COLO829 (cell line): Measurements from ENCODE around the gene LRRC36.

Experiments used
- DNase-seq: peaks from one replicate; pipeline ENCODE4 v3.0.0; 2012; ENCODE audit warnings: low spot score

LRRC36 gene

DNA sequence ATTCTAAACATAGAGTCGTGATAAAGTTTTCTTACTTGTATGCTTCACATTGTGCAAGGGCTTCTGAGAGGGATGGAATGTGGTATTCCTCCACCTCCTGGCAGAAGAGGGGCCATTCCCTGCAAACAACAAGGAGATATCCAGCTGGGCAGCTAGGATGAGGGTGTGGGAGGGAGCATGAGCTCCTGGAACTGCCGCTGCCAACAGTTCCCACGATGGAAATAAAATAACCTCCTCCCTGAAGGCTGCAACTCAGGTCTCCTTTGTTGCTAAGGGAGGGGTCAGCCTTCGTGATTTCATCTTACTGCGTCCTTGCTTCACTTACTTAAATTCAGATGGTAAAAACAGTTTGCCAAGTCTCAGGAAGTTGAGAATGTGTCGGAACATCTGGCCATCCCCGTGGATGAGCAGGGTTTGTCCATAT, 31.7 kb upstream of the LRRC36 start:
- DNase-seq, result no peak

- peak; percentile 34 for DNase-seq
Observed at GRCh38 chr16:67296420-67296819, 30.2 kb upstream of the LRRC36 start.

DNA sequence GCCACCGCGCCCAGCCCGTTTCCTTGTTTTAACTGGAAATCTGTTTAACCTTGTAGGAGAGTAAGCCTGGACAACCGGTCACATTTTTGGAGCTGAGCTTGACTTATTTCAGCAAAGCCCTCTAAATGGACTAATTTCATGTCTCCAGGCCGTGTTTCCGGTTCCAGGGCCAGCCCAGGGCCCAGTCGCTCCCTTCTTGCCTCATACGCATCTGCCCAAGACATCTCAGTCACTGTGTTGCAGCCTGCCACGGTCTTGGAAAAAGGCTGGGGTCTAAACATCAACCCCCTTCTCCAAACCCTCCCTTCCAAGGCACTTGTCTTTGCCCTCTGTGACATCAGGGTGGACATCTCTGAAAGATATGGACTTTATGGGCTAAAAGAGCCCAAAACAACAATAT, 28.3 kb upstream of the LRRC36 start:
- no peak for DNase-seq

- DNase-seq, result no peak
Observed at GRCh38 chr16:67299269-67299668, 27.3 kb upstream of the LRRC36 start.

DNA sequence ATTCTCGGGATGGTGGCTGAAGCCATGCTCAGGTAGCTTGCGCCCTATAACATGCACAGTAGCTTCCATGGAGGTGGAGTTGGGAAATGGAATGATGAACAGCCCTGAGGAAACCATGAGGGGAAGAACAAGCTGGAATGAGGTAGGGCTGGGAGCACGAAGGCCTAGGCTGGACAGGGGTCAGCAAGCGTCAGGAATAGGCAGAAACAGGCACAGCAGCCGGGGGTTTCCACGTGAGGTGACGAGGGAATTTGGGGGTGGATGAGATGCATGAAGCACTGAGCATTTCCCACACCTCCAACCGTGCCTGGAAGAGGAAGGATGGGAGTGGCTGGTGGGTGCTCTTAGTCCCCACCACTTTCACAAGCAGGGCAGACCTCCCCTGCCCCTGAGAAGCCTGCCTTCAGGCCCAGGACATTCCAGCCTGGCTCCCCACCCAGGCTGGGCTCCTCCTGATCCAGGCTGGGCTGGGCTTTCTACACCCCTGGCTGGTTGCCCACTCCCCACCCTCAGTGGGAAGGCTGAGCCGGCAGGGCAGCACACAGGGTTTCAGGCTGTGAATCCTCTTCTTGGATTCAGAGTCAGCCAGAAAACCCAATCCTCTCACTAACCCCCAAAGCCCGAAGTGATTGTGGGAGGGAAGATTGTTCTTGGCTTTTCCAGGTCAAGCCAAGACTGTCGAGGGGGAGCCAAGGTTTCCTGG, 25.4 kb upstream of the LRRC36 start:
- no peak for DNase-seq

- DNase-seq, result no peak
Observed at GRCh38 chr16:67302076-67302475, 24.5 kb upstream of the LRRC36 start.

DNA sequence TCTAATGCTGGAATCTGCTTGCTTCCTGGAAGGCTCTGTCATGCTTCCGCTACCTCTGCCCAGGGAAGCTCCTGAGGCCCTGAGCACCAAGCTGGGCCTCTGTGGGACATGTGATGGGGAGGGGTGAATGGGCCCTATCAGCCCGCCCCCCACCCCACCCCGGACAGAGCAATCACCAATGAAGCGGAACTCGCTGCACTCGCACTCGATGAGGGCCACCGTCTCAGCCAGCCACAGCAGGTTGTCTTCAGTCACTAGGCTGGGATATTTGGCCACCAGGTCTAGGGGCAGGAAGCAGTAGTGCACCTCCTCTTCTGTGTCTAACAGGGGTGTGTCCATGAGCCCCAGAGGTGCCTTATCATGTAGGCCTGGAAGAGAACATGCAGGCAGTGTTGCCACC, 23.6 kb upstream of the LRRC36 start:
- no peak for DNase-seq

DNA sequence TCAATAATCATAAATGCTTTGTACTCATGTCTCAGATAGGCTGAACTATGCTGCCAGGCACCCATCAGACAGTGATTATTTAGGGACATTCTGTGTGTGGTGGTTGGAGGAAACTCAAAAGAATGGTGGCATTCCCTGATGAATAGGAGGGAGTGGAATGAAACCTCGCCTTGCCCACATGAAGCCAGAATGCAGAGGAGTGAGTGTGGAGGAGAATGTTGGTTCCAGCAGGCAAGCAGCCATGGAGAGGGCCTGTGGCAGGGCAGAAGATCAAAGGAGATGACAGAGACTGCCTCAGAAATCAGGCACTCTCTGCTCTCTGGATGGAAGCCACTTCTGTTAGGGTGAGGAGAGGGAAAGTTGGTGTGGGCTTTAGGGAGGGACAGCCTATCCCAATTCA, 22.6 kb upstream of the LRRC36 start:
- DNase-seq, result no peak

DNA sequence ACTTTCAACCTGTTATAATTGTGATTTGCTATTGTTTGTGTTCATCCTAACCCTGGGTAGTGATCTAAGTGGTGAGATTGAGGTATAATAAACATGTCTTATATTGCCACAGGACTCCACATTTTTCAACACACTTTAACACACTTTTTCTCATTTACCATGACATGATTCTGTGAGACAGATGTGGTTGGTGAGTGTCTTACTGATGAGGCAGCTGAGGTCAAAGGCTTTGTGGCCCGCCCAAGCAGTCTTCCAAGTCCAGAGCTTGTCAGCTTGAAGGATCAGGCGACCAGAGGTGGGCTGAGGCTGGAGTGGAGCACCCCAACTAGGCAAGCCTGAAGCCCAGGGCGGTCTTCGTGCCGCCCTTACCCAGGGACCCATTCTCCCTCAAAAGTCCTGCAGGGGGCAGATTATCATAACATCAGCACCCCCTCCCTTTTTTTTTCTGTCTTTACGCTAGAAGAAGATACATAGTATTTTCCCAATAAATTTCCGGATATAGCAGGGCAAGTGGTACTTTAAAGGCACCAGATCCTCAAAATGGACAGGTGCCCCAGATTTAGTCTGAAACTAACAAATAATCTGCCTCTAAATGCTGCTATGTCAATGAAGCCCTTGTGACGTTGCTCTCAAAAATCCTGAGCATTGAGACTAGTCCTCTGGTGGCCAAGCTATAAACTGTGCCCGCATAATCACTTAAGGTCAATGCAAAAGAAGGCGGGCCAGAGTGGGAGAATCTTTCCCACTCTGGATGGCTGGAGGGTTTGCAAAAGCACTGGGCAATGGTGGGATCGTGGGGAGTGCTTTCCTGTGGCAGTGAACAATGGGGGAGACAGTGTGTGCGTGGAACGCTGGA, 21.2 kb upstream of the LRRC36 start:
- no peak for DNase-seq

DNA sequence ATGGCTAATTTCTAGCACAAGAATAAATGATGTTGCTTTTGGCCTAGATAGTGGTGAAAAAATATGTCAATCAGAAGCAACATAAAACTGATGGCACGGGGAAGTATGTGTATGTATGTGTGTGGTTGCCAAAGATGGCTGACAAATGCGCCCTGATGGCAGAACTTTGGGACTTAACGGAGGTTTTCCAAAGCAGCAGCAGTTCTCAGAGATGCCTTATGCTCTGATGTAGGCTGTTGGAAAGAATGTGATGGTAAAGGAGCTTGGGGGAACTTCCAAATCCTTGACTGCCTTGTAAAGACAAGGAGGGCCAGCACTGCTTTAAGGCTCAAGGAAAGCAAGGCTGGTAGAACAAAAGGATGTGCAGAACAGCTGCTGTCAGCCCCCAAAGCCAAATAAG, 16.1 kb upstream of the LRRC36 start:
- DNase-seq, result no peak

DNA sequence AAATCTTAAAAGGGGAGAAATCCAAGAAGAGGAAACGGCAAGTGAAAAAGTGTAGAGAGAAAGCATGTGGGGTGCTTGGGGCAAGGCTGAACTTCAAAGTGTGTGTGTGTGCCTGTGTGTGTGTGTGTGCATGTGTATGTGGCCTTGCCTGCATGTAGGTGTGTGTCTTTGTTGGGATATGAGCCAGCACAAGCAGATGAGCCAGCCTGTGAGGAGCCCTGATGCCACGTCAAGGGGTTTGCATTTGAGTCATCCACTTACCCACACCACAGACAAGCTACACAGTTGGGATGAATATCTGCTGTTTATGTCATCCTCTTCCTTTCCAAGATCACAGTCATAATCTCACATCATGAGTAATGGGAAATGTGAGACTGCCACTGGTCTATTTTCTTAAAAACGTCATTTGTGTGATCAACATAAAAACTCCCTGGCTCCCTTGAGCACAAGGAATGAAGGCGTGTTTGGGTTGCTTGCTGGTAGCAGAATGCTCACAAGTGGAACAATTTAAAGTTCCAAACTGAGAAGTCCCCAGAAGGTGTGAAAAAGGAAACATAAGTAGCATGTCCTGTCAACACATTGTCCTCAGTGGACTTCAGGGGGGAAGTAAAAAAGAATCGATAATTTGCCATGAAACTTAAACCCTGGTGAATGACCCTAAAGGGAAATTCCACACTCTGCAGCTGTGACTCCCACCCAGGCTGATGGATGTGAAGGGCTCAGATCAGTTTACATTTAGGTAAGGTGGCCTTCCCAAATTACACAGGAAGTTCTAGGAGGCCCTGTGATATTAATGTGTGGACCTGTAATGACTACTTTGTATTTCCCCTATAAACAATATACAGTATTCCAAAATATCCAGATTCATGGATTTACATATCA, 14.8 kb upstream of the LRRC36 start:
- peak; percentile 64 for DNase-seq

DNA sequence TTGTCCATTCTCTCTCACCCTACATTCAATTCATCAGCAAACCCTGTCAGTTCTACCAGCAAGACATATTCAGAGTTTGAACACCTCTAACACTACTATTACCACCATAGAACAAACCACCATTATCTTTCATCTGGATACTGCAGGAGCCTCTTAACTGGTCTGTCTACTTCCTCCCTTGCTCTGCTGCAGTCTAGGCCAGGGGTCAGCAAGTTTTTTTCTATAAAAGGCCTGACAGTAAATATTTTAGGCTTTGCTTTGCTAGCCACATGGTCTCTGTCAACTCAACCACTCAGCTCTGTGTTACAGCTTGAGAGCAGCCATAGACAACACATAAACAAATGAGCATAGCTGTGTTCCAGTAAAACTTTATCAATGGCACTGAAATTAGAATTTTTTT, 13.9 kb upstream of the LRRC36 start:
- DNase-seq, result no peak

DNA sequence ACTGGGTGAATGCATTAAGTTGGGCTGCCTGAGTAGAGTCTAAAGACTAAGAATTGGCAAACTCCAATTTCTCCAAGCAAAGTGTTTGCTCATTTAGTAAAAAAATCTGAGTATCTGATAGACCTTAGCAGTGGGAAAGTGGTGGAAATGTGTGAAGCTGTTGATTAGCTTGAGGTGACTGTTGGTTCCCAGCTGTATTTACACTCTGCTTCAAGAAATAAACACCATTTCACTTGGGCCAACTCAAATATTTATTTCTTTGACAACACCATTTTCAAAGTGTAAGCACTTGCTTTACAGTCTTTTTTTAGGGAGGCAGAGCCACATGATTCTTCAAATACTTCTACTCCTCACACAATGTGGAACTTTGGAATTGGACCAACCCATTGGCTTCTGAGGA, 8.8 kb upstream of the LRRC36 start:
- DNase-seq, result no peak

DNA sequence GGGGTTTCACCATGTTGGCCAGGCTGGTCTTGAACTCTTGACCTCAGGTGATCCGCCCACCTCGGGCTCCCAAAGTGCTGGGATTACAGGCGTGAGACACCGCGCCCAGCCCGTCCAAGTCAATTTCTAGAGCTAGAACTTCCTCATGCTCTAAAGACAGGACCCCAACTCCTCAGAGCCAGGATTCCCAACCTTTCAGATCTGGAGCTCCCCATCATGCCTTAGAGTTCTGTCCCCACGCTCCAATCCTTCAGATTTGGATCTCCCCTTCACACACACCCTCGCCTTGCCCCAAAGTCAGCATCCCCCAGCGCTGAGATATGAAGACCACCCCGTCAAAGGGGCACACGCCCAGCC, 522 bp upstream of the LRRC36 start:
- DNase-seq, result no peak

- no peak for DNase-seq
Observed at GRCh38 chr16:67327743-67328142, 1.1 kb downstream of the LRRC36 start.

- DNase-seq, result no peak
Observed at GRCh38 chr16:67329901-67330300, 3.3 kb downstream of the LRRC36 start.

DNA sequence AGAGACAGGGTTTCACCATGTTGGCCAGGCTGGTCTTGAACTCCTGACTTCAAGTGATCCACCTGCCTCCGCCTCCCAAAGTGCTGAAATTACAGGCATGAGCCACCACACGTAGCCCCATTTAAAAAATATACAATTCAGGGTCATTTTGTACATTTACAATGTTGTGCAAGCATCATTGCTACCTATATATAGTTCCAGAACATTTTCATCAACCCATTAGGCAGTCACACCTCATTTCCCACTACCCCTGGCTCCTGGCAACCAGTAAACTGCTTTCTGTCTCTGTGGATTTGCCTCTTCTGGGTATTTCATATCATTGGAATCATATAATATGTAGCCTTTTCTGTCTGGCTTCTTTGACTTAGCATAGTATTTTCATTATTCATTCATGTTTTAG, 6.7 kb downstream of the LRRC36 start:
- DNase-seq, result no peak

DNA sequence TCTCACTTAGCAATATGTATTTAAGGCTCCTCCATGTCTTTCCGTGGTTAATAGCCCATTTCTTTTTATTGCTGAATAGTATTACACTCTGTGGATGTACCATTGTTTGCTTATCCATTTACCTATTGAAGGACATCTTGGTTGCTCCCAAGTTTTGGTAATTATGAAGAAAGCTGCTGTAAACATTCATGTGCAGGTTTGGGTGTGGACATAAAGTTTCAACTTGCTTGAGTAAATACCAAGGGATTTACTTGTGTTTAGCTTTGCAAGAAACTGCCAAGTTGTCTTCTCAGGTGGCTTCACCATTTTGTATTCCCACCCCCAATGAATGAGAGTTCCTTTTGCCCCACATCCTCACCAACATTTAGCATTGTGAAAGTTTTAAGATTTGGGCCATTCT, 9.5 kb downstream of the LRRC36 start:
- DNase-seq, result no peak

- no peak for DNase-seq
Observed at GRCh38 chr16:67336648-67337047, 10.0 kb downstream of the LRRC36 start.

DNA sequence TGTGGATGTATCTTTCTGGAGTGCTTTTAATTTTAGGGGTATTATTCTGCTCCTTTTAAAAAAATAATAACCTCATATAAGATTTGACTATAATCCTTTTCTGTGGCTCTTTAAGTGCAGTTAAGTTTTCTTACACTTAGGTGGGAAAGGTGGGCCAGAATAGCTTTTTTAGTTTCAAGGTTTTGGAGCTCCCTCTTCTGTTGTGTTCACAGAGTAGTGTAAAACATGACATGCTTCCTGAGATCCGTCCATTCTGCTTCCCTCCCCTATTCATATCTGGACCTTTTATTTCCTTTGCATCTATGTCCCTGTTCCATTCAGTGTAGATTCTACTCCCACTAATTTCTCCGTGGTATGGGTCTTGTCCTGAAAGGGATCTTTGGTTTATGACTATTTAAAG, 12.8 kb downstream of the LRRC36 start:
- DNase-seq, result no peak

GRCh38 chr16:67341250-67341649, 14.6 kb downstream of the LRRC36 start:
- no peak for DNase-seq

- no peak for DNase-seq
Observed at GRCh38 chr16:67342616-67343015, 16.0 kb downstream of the LRRC36 start.

GRCh38 chr16:67345401-67345800, 18.8 kb downstream of the LRRC36 start:
- no peak for DNase-seq
